ENCODE measurements around the gene WDR11. TPM values are rescaled to one million over a fixed set of nuclear protein-coding genes. Genes with fewer than 3 reads are reported as not detected.

The WDR11 gene
- total RNA-seq, 2 donors from 2014 or later = 22.9 to 42.8 TPM

- H3K27ac Mint-ChIP-seq = no peak overlapping the region
- no peak for DNase-seq (ENCODE audit: low spot score in 2 of 2)
- H3K36me3 Mint-ChIP-seq = no peaks in the 10 kb centered on the region
- H3K9me3 Mint-ChIP-seq = peaks cover 0 to 3% of the 10 kb centered on the region in 2 donors
- ATAC-seq = no peak
Measured at GRCh38 chr10:120929166-120929565, 78.0 kb downstream of the WDR11 start.

GRCh38 chr10:120931423-120931822, 80.3 kb downstream of the WDR11 start:
- H3K9me3 Mint-ChIP-seq = no peaks in the 10 kb centered on the region
- DNase-seq (ENCODE audit: low spot score in 2 of 2) (no peak), ATAC-seq (no peak)
- H3K27ac Mint-ChIP-seq = no peak overlapping the region
- no peaks in the 10 kb centered on the region for H3K36me3 Mint-ChIP-seq

- ATAC-seq = no peak
- DNase-seq (ENCODE audit: low spot score in 2 of 2) = no peak
- Mint-ChIP-seq H3K27ac (no peak overlapping the region), H3K9me3 (no peaks in the 10 kb centered on the region), H3K36me3 (no peaks in the 10 kb centered on the region)
Measured at GRCh38 chr10:120931999-120932398, 80.8 kb downstream of the WDR11 start.

- Mint-ChIP-seq H3K36me3 (no peaks in the 10 kb centered on the region), H3K9me3 (no peaks in the 10 kb centered on the region), H3K27ac (no peak overlapping the region)
- no peak for DNase-seq (ENCODE audit: low spot score in 2 of 2)
- no peak for ATAC-seq
Measured at GRCh38 chr10:120938822-120939221, 87.7 kb downstream of the WDR11 start.

GRCh38 chr10:120940299-120940900, 89.2 kb downstream of the WDR11 start:
- H3K36me3 Mint-ChIP-seq = no peaks in the 10 kb centered on the region
- ATAC-seq (no peak), DNase-seq (ENCODE audit: low spot score in 2 of 2) (no peak)
- H3K9me3 Mint-ChIP-seq = no peaks in the 10 kb centered on the region
- H3K27ac Mint-ChIP-seq = no peak overlapping the region

- DNase-seq (ENCODE audit: low spot score in 2 of 2) (no peak), ATAC-seq (no peak)
- no peaks in the 10 kb centered on the region for H3K36me3 Mint-ChIP-seq
- no peaks in the 10 kb centered on the region for H3K9me3 Mint-ChIP-seq
- H3K27ac Mint-ChIP-seq = no peak overlapping the region
Measured at GRCh38 chr10:120941501-120941900, 90.3 kb downstream of the WDR11 start.

- Mint-ChIP-seq H3K36me3 (no peaks in the 10 kb centered on the region), H3K27ac (no peak overlapping the region), H3K9me3 (no peaks in the 10 kb centered on the region)
- ATAC-seq (peak; percentile 79 to 95), DNase-seq (ENCODE audit: low spot score in 2 of 2) (peak in 1 of 2 donors; percentile 85)
Measured at GRCh38 chr10:120942806-120943413, 91.7 kb downstream of the WDR11 start.

GRCh38 chr10:120943542-120943941, 92.4 kb downstream of the WDR11 start:
- DNase-seq (ENCODE audit: low spot score in 2 of 2) = no peak
- no peak for ATAC-seq
- Mint-ChIP-seq H3K9me3 (no peaks in the 10 kb centered on the region), H3K36me3 (no peaks in the 10 kb centered on the region), H3K27ac (no peak overlapping the region)

- Mint-ChIP-seq H3K27ac (no peak overlapping the region), H3K36me3 (no peaks in the 10 kb centered on the region), H3K9me3 (no peaks in the 10 kb centered on the region)
- ATAC-seq (no peak), DNase-seq (ENCODE audit: low spot score in 2 of 2) (no peak)
Measured at GRCh38 chr10:120944586-120945125, 93.5 kb downstream of the WDR11 start.

- Mint-ChIP-seq H3K27ac (no peak overlapping the region), H3K36me3 (no peaks in the 10 kb centered on the region), H3K9me3 (no peaks in the 10 kb centered on the region)
- no peak for ATAC-seq
- DNase-seq (ENCODE audit: low spot score in 2 of 2) = no peak
Measured at GRCh38 chr10:120945182-120945581, 94.0 kb downstream of the WDR11 start.

- H3K9me3 Mint-ChIP-seq = no peaks in the 10 kb centered on the region
Measured at GRCh38 chr10:120945801-120946302, 94.7 kb downstream of the WDR11 start.

GRCh38 chr10:120946497-120946896, 95.3 kb downstream of the WDR11 start:
- DNase-seq (ENCODE audit: low spot score in 2 of 2) = no peak
- no peak for ATAC-seq
- Mint-ChIP-seq H3K9me3 (no peaks in the 10 kb centered on the region), H3K36me3 (no peaks in the 10 kb centered on the region), H3K27ac (no peak overlapping the region)

More at GRCh38 chr10:120945801-120946302, 94.7 kb downstream of the WDR11 start:
- Mint-ChIP-seq H3K27ac (no peak overlapping the region), H3K36me3 (no peaks in the 10 kb centered on the region)
- ATAC-seq = no peak
- no peak for DNase-seq (ENCODE audit: low spot score in 2 of 2)

GRCh38 chr10:120948889-120949608, 97.9 kb downstream of the WDR11 start:
- peaks cover 0 to 7% of the 10 kb centered on the region in 2 donors for H3K36me3 Mint-ChIP-seq
- no peak overlapping the region for H3K27ac Mint-ChIP-seq
- H3K9me3 Mint-ChIP-seq = no peaks in the 10 kb centered on the region
- ATAC-seq (peak; percentile 87 to 98), DNase-seq (ENCODE audit: low spot score in 2 of 2) (peak in 1 of 2 donors; percentile 78)

- DNase-seq (ENCODE audit: low spot score in 2 of 2) (no peak), ATAC-seq (peak; percentile 14 to 36)
- Mint-ChIP-seq H3K9me3 (no peaks in the 10 kb centered on the region), H3K27ac (no peak overlapping the region), H3K36me3 (peaks cover 0 to 12% of the 10 kb centered on the region in 2 donors)
Measured at GRCh38 chr10:120949609-120950031, 98.5 kb downstream of the WDR11 start.

- Mint-ChIP-seq H3K27ac (no peak overlapping the region), H3K36me3 (peaks cover 0 to 12% of the 10 kb centered on the region in 2 donors), H3K9me3 (no peaks in the 10 kb centered on the region)
- no peak for ATAC-seq
- peak in 1 of 2 donors; percentile 3 for DNase-seq (ENCODE audit: low spot score in 2 of 2)
Measured at GRCh38 chr10:120950051-120950561, 98.9 kb downstream of the WDR11 start.

- Mint-ChIP-seq H3K9me3 (no peaks in the 10 kb centered on the region), H3K27ac (no peak overlapping the region), H3K36me3 (peaks cover 0 to 12% of the 10 kb centered on the region in 2 donors)
- DNase-seq (ENCODE audit: low spot score in 2 of 2) (no peak), ATAC-seq (no peak)
Measured at GRCh38 chr10:120951288-120951687, 100.1 kb downstream of the WDR11 start.

GRCh38 chr10:120953897-120954296, 102.7 kb downstream of the WDR11 start:
- H3K9me3 Mint-ChIP-seq = no peaks in the 10 kb centered on the region
- ATAC-seq = no peak
- no peak for DNase-seq (ENCODE audit: low spot score in 2 of 2)

More at GRCh38 chr10:120953897-120954296, 102.7 kb downstream of the WDR11 start:
- H3K36me3 Mint-ChIP-seq = peaks cover 0 to 12% of the 10 kb centered on the region in 2 donors
- H3K27ac Mint-ChIP-seq = no peak overlapping the region
